Measurements from ENCODE around the gene RTN4RL2. TPM values are rescaled to one million over a fixed set of nuclear protein-coding genes. Genes with fewer than 3 reads are reported as not detected.

RTN4RL2 gene
- total RNA-seq, 1 experiment from 2014 or later, result 0.90 TPM

- in situ Hi-C loops (cut with HindIII; ENCODE audit: low pct_unique_long_range_greater_than_20kb, low sequenced_read_pairs), result no loop called here
- no peak overlapping the region for H3K27ac ChIP-seq (ENCODE audit: low read length)
- no TSS peak for BruUV-seq (replicated peaks)
- H3K4me3 ChIP-seq (ENCODE audit: low read depth in 2 of 2, low read length in 2 of 2), result no peak overlapping the region
- intact Hi-C loops (cut with micrococcal nuclease; ENCODE audit: unreplicated experiment), result no loop called here
- POLR2A ChIA-PET, result interaction anchor here (0.6 kb wide), 1 partner anchor 288 kb away, joined by 3 read pairs; no protein-coding TSS in a partner anchor
- H3K36me3 ChIP-seq (ENCODE audit: control insufficient read depth, insufficient read depth, low read length), result no peaks in the 10 kb centered on the region
- CTCF ChIA-PET, result interaction anchor here (0.5 to 0.7 kb wide), 3 partner anchors 17 to 37 kb away, joined by 4 to 9 read pairs (median 6); no protein-coding TSS in a partner anchor
- H3K27me3 ChIP-seq (ENCODE audit: control insufficient read depth, insufficient read depth, low read length), result peaks cover 15% of the 10 kb centered on the region
- H3K4me1 ChIP-seq (ENCODE audit: control insufficient read depth, insufficient read depth, low read length), result no peaks in the 10 kb centered on the region; the same call in 1 of the 2 replicates
- H3K9me3 ChIP-seq (ENCODE audit: control insufficient read depth, insufficient read depth, low read depth, low read length), result no peaks in the 10 kb centered on the region
- TF ChIP-seq SIN3A (IDR thresholded peaks at IDR 0.05; ENCODE audit: borderline replicate concordance, insufficient read depth, low read depth, low read length) (no peak), TCF7L2 (IDR thresholded peaks at IDR 0.05; ENCODE audit: low read depth, low read length) (no peak), POLR2AphosphoS5 (IDR thresholded peaks at IDR 0.05; ENCODE audit: low read depth, low read length) (no peak), REST (IDR thresholded peaks at IDR 0.05; ENCODE audit: insufficient read depth in 1 of 2, low read depth in 2 of 2, low read length in 1 of 2) (no peak), CTCF (IDR thresholded peaks at IDR 0.05) (no peak)
- DNase-seq (ENCODE audit: low read depth, low spot score) (no peak), ATAC-seq (no peak)
Measured at GRCh38 chr11:57473285-57473841, 13.0 kb downstream of the RTN4RL2 start.

- Histone ChIP-seq H3K4me1 (ENCODE audit: control insufficient read depth, insufficient read depth, low read length) (no peaks in the 10 kb centered on the region; the same call in 1 of the 2 replicates), H3K4me3 (ENCODE audit: low read depth in 2 of 2, low read length in 2 of 2) (no peak overlapping the region), H3K27me3 (ENCODE audit: control insufficient read depth, insufficient read depth, low read length) (peaks cover 15% of the 10 kb centered on the region), H3K36me3 (ENCODE audit: control insufficient read depth, insufficient read depth, low read length) (no peaks in the 10 kb centered on the region), H3K9me3 (ENCODE audit: control insufficient read depth, insufficient read depth, low read depth, low read length) (no peaks in the 10 kb centered on the region), H3K27ac (ENCODE audit: low read length) (no peak overlapping the region)
- ChIA-PET CTCF (interaction anchor here (0.7 to 1.0 kb wide), 3 partner anchors 15 to 18 kb away, joined by 3 to 7 read pairs (median 6); no protein-coding TSS in a partner anchor), POLR2A (interaction anchor here (0.6 kb wide), 1 partner anchor 287 kb away, joined by 3 read pairs; no protein-coding TSS in a partner anchor)
- BruUV-seq (replicated peaks), result no TSS peak
- TF ChIP-seq REST (IDR thresholded peaks at IDR 0.05; ENCODE audit: insufficient read depth in 1 of 2, low read depth in 2 of 2, low read length in 1 of 2) (no peak), CTCF (IDR thresholded peaks at IDR 0.05) (no peak), POLR2AphosphoS5 (IDR thresholded peaks at IDR 0.05; ENCODE audit: low read depth, low read length) (no peak), SIN3A (IDR thresholded peaks at IDR 0.05; ENCODE audit: borderline replicate concordance, insufficient read depth, low read depth, low read length) (no peak), TCF7L2 (IDR thresholded peaks at IDR 0.05; ENCODE audit: low read depth, low read length) (no peak)
- in situ Hi-C loops (cut with HindIII; ENCODE audit: low pct_unique_long_range_greater_than_20kb, low sequenced_read_pairs) (no loop called here), intact Hi-C loops (cut with micrococcal nuclease; ENCODE audit: unreplicated experiment) (no loop called here)
- no peak for DNase-seq (ENCODE audit: low read depth, low spot score)
- no peak for ATAC-seq
Measured at GRCh38 chr11:57474017-57474802, 13.9 kb downstream of the RTN4RL2 start.
